HCT116 (cell line): Measurements from ENCODE around the gene DPP10. TPM values are rescaled to one million over a fixed set of nuclear protein-coding genes. Genes with fewer than 3 reads are reported as not detected.

ENCODE experiments used
- ATAC-seq: fragments of 200-7000 bp; cut with Tn5 transposase; 2 replicates; pipeline ENCODE4 v1.9.1; 2020; ENCODE audit warnings: mild to moderate bottlenecking, moderate library complexity
- BruUV-seq: library from RNA; stranded (reverse); fragments of 400-500 nt; replicated peaks from 2 replicates; lab custom pipeline; 2021; lab: Mats Ljungman, UMichigan
- CTCF ChIA-PET: fragments of 300-600 bp; sonication (Branson Sonifier 250); formaldehyde crosslinking; loops from one replicate; lab custom pipeline; 2021; ENCODE audit warnings: antibody characterized with exemption; lab: Charles Lee
- POLR2A ChIA-PET: fragments of 300-600, 350-600 bp; sonication (Branson Sonifier 250); formaldehyde crosslinking; loops from one replicate; lab custom pipeline; 2021; ENCODE audit warnings: antibody characterized with exemption; lab: Charles Lee
- RAD21 ChIA-PET, 2 experiments: fragments of 300-600 bp; sonication (Branson Sonifier 250); formaldehyde crosslinking; loops; one replicate each; lab custom pipeline; 2023; ENCODE audit warnings: low total read pairs in 2 of 2; ENCODE audit not compliant: uncharacterized antibody in 2 of 2, unreplicated experiment in 2 of 2, low non-redundant PET in 1 of 2; lab: Charles Lee
- DNase-seq: peaks from one replicate; pipeline ENCODE4 v3.0.0-alpha.2; 2010; ENCODE audit warnings: low read depth, low spot score
- H2AFZ ChIP-seq: fragments of 200-600 bp; shearing (Covaris generic), sonication (generic); 2 replicates; pipeline ENCODE4 v1.6.1; 2017; ENCODE audit warnings: low read depth, mixed run types, mixed read lengths, antibody characterized with exemption, low read length; ENCODE audit not compliant: poor library complexity, severe bottlenecking
- H3K27ac ChIP-seq: 2 replicates; pipeline ENCODE4 v1.5.1; 2012; ENCODE audit warnings: low read depth, low read length
- H3K27me3 ChIP-seq: fragments of 200-600 bp; sonication (generic); 2 replicates; pipeline ENCODE4 v1.6.1; 2016; ENCODE audit warnings: mixed run types, low read length, mixed read lengths; ENCODE audit not compliant: insufficient read depth
- H3K36me3 ChIP-seq, 2 experiments: fragments of 200-500 bp in 1 of 2; fragments of 200-600 bp in 1 of 2; sonication (Bioruptor generic) in 1 of 2; sonication (generic) in 1 of 2; 2 replicates each; pipeline versions ENCODE4 v1.5.1 to v1.6.1; 2014 to 2016; ENCODE audit warnings: low read length in 2 of 2, inconsistent platforms in 1 of 2, mixed read lengths in 1 of 2, mixed run types in 1 of 2; ENCODE audit not compliant: insufficient read depth in 2 of 2, control insufficient read depth in 1 of 2
- H3K4me1 ChIP-seq, 2 experiments: fragments of 200-600 bp in 1 of 2; sonication (generic) in 1 of 2; 2 replicates each; pipeline versions ENCODE4 v1.5.1 to v1.6.1; 2012 to 2017; ENCODE audit warnings: low read length in 2 of 2, inconsistent platforms in 1 of 2, mild to moderate bottlenecking in 1 of 2, mixed read lengths in 1 of 2, mixed run types in 1 of 2, moderate library complexity in 1 of 2; ENCODE audit not compliant: insufficient read depth in 2 of 2, control insufficient read depth in 1 of 2
- H3K4me2 ChIP-seq: fragments of 200-600 bp; sonication (generic); 2 replicates; pipeline ENCODE4 v1.6.1; 2017; ENCODE audit warnings: mixed run types, low read length, mixed read lengths
- H3K4me3 ChIP-seq, 2 experiments: fragments of 200-600 bp in 1 of 2; sonication (generic) in 1 of 2; replicated peaks in 1 of 2; 2 replicates each; pipeline ENCODE4 v1.5.1; 2011 to 2016; ENCODE audit warnings: low read length in 2 of 2, control low read depth in 1 of 2, low read depth in 1 of 2, mild to moderate bottlenecking in 1 of 2, mixed read lengths in 1 of 2, mixed run types in 1 of 2
- H3K79me2 ChIP-seq: fragments of 200-600 bp; sonication (generic); 2 replicates; pipeline ENCODE4 v1.6.1; 2017; ENCODE audit warnings: mild to moderate bottlenecking, mixed run types, low read length, moderate library complexity, mixed read lengths; ENCODE audit not compliant: insufficient read depth
- H3K9ac ChIP-seq: fragments of 200-600 bp; sonication (generic); 2 replicates; pipeline ENCODE4 v1.6.1; 2016; ENCODE audit warnings: low read length, mixed read lengths
- H3K9me2 ChIP-seq: fragments of 200-600 bp; sonication (generic), shearing (Covaris generic); 2 replicates; pipeline ENCODE4 v1.6.1; 2017; ENCODE audit warnings: mixed run types, mild to moderate bottlenecking, moderate library complexity; ENCODE audit not compliant: insufficient read depth
- H3K9me3 ChIP-seq, 2 experiments: fragments of 200-500 bp in 1 of 2; fragments of 200-600 bp in 1 of 2; sonication (Bioruptor generic) in 1 of 2; sonication (generic) in 1 of 2; 2 replicates each; pipeline ENCODE4 v1.6.1; 2014 to 2017; ENCODE audit warnings: low read length in 2 of 2, mixed read lengths in 2 of 2, inconsistent platforms in 1 of 2, low read depth in 1 of 2, mild to moderate bottlenecking in 1 of 2, mixed run types in 1 of 2, moderate library complexity in 1 of 2; ENCODE audit not compliant: control insufficient read depth in 1 of 2, insufficient read depth in 1 of 2
- H4K20me1 ChIP-seq: fragments of 200-600 bp; sonication (generic), shearing (Covaris generic); 2 replicates; pipeline ENCODE4 v1.6.1; 2017; ENCODE audit warnings: mixed run types, mild to moderate bottlenecking, moderate library complexity; ENCODE audit not compliant: insufficient read depth
- ATF3 ChIP-seq: IDR thresholded peaks from 2 replicates; pipeline ENCODE4 v1.6.1; 2012
- CBX3 ChIP-seq: IDR thresholded peaks from 2 replicates; pipeline ENCODE4 v1.6.1; 2012; ENCODE audit warnings: low read depth
- CEBPB ChIP-seq: IDR thresholded peaks from 2 replicates; pipeline ENCODE4 v1.6.1; 2012; ENCODE audit warnings: low read depth
- CTCF ChIP-seq, 3 experiments: fragments of 200-600 bp in 1 of 3; sonication (generic) in 1 of 3; IDR thresholded peaks in 2 of 3; conservative IDR thresholded peaks in 1 of 3; 2 replicates each; pipeline ENCODE4 v1.5.1; 2012 to 2017; ENCODE audit warnings: low read depth in 2 of 3, low read length in 2 of 3, antibody characterized with exemption in 1 of 3, borderline replicate concordance in 1 of 3, control low read depth in 1 of 3, mild to moderate bottlenecking in 1 of 3, mixed read lengths in 1 of 3, mixed run types in 1 of 3, moderate library complexity in 1 of 3; ENCODE audit not compliant: insufficient read depth in 1 of 3
- ELF1 ChIP-seq: IDR thresholded peaks from 2 replicates; pipeline ENCODE4 v1.6.1; 2012; ENCODE audit warnings: low read depth, borderline replicate concordance
- EZH2 ChIP-seq: fragments of 200-600 bp; sonication (generic); IDR thresholded peaks from 2 replicates; pipeline ENCODE4 v1.6.1; 2017; ENCODE audit warnings: antibody characterized with exemption, mixed run types
- FOSL1 ChIP-seq: IDR thresholded peaks from 2 replicates; pipeline ENCODE4 v1.6.1; 2012; ENCODE audit warnings: low read depth
- POLR2AphosphoS5 ChIP-seq: IDR thresholded peaks from 2 replicates; pipeline ENCODE4 v1.6.1; 2011; ENCODE audit warnings: mild to moderate bottlenecking, low read depth, low read length, moderate library complexity
- RAD21 ChIP-seq: IDR thresholded peaks from 2 replicates; pipeline ENCODE4 v1.6.1; 2012; ENCODE audit warnings: low read depth, mild to moderate bottlenecking
- SRF ChIP-seq: IDR thresholded peaks from 2 replicates; pipeline ENCODE4 v1.6.1; 2012; ENCODE audit warnings: low read depth
- YY1 ChIP-seq: IDR thresholded peaks from 2 replicates; pipeline ENCODE4 v1.6.1; 2011; ENCODE audit warnings: low read length, low read depth, moderate library complexity, mild to moderate bottlenecking; ENCODE audit not compliant: insufficient replicate concordance; ENCODE audit errors: extremely low read depth
- ZFX ChIP-seq: fragments of 450-650 bp; IDR thresholded peaks from 2 replicates; pipeline ENCODE4 v1.6.1; 2017
- ZNF274 ChIP-seq: fragments of 200-500 bp; sonication (Bioruptor generic); IDR thresholded peaks from 2 replicates; pipeline ENCODE4 v1.6.1; 2014; ENCODE audit warnings: mild to moderate bottlenecking, low read depth, low read length, inconsistent platforms
- intact Hi-C: fragments of 100-400 bp; cut with micrococcal nuclease; formaldehyde crosslinking; loops from 2 replicates; pipeline ENCODE4 v1.10.0; 2022
- total RNA-seq: library from RNA; stranded (reverse); gene quantifications from one replicate; pipeline ENCODE4 v1.2.1, GENCODE V29; 2021; ENCODE audit not compliant: unreplicated experiment

DPP10 gene
- total RNA-seq, 1 experiment from 2014 or later, result not detected

- TF ChIP-seq ZFX (no peak), POLR2AphosphoS5 (no peak), CEBPB (no peak), CTCF (IDR thresholded peaks at IDR 0.05 in 2 of 3, conservative IDR thresholded peaks at IDR 0.05 in 1 of 3; ENCODE audit: borderline replicate concordance in 1 of 3, insufficient read depth in 1 of 3, low read depth in 2 of 3, low read length in 2 of 3) (no peak), YY1 (no peak), FOSL1 (no peak), SRF (no peak), RAD21 (no peak), CBX3 (no peak)
These were observed 871.7 kb downstream of the DPP10 start (continued) for GRCh38 chr2:115314119-115314518.

GRCh38 chr2:115327061-115327460 is 884.6 kb downstream of the DPP10 start:
- RAD21 ChIA-PET, result no interaction called here
- DNase-seq (no peak), ATAC-seq (no peak)
- Histone ChIP-seq H3K9me2 (no peaks in the 10 kb centered on the region), H2AFZ (no peak overlapping the region), H4K20me1 (no peaks in the 10 kb centered on the region), H3K9ac (no peak overlapping the region), H3K4me2 (no peak overlapping the region), H3K4me1 (no peaks in the 10 kb centered on the region), H3K36me3 (no peaks in the 10 kb centered on the region), H3K4me3 (no peak overlapping the region), H3K27me3 (no peaks in the 10 kb centered on the region), H3K9me3 (peaks cover 0 to 17% of the 10 kb centered on the region in 2 experiments; a peak in 3 of 4 replicates), H3K79me2 (no peaks in the 10 kb centered on the region), H3K27ac (no peak overlapping the region)
- BruUV-seq, result no TSS peak
- POLR2A ChIA-PET, result no interaction called here
- CTCF ChIA-PET, result no interaction called here
- intact Hi-C loops, result no loop called here
- no peak for TF ChIP-seq ELF1
- TF ChIP-seq EZH2, result no peak
- no peak for TF ChIP-seq ATF3
- TF ChIP-seq ZNF274, result no peak
- TF ChIP-seq SRF, result no peak
- TF ChIP-seq CEBPB, result no peak
